GM12878 (cell line): Measurements from ENCODE around the gene TMEM191C. TPM values are rescaled to one million over a fixed set of nuclear protein-coding genes. Genes with fewer than 3 reads are reported as not detected.

Experiments
- ATAC-seq: fragments of 200-7000 bp; cut with Tn5 transposase; 3 replicates; pipeline ENCODE4 v1.9.1; 2020; ENCODE audit warnings: mild to moderate bottlenecking, moderate library complexity
- BruUV-seq: library from RNA; stranded (reverse); fragments of 400-500 nt; replicated peaks from 2 replicates; lab custom pipeline; 2021; lab: Mats Ljungman, UMichigan
- CTCF ChIA-PET: fragments of 300-600 bp; sonication (Branson Sonifier 250); formaldehyde crosslinking; extraction: SDS; loops from one replicate; lab custom pipeline; 2021; ENCODE audit warnings: inconsistent platforms; lab: Yijun Ruan, JAX
- POLR2A ChIA-PET: fragments of 350-600 bp; formaldehyde crosslinking; extraction: SDS; loops from one replicate; lab custom pipeline; 2021; ENCODE audit warnings: inconsistent platforms; lab: Charles Lee
- RAD21 ChIA-PET: fragments of 300-600 bp; sonication (Branson Sonifier 250); formaldehyde crosslinking; loops from one replicate; lab custom pipeline; 2023; ENCODE audit warnings: antibody characterized with exemption; ENCODE audit not compliant: unreplicated experiment; lab: Charles Lee
- SMC1A ChIA-PET: fragments of 300-600 bp; sonication (Branson Sonifier 250); formaldehyde crosslinking; loops from one replicate; lab custom pipeline; 2023; ENCODE audit not compliant: unreplicated experiment, uncharacterized antibody; lab: Charles Lee
- DNase-seq: peaks from one replicate; pipeline ENCODE4 v3.0.0-alpha.2; 2011; ENCODE audit warnings: low read depth, low spot score
- FAIRE-seq: peaks from 3 replicates; lab custom pipeline; 2011; peaks lifted over from hg19 to GRCh38; lab: Jason Lieb, UNC
- H2AFZ ChIP-seq: 2 replicates; pipeline ENCODE4 v1.6.0; 2011; ENCODE audit warnings: low read depth, low read length, control low read depth; ENCODE audit not compliant: control insufficient read depth
- H3K27ac ChIP-seq: 2 replicates; pipeline ENCODE4 v1.5.1; 2011; ENCODE audit warnings: control low read depth; ENCODE audit not compliant: control insufficient read depth, insufficient read depth
- H3K27me3 ChIP-seq, 2 experiments: replicated peaks in 1 of 2; 2 replicates each; pipeline versions ENCODE4 v1.6.0 to v1.6.1; 2011; ENCODE audit warnings: low read length in 1 of 2; ENCODE audit not compliant: control insufficient read depth in 2 of 2, insufficient read depth in 2 of 2
- H3K36me3 ChIP-seq, 2 experiments: 2 replicates each; pipeline ENCODE4 v1.5.1; 2011; ENCODE audit warnings: low read length in 1 of 2; ENCODE audit not compliant: control insufficient read depth in 2 of 2, insufficient read depth in 2 of 2
- H3K4me1 ChIP-seq: 2 replicates; pipeline ENCODE4 v1.6.1; 2011; ENCODE audit warnings: mild to moderate bottlenecking, low read length, moderate library complexity, mixed read lengths; ENCODE audit not compliant: control insufficient read depth, insufficient read depth
- H3K4me2 ChIP-seq: 2 replicates; pipeline ENCODE4 v1.6.0; 2011; ENCODE audit warnings: control low read depth; ENCODE audit not compliant: control insufficient read depth, insufficient read depth
- H3K4me3 ChIP-seq: fragments of 200-600 bp; sonication (generic); 2 replicates; pipeline ENCODE4 v1.5.1; 2016
- H3K79me2 ChIP-seq: 2 replicates; pipeline ENCODE4 v1.6.0; 2011; ENCODE audit warnings: low read length; ENCODE audit not compliant: control insufficient read depth, insufficient read depth
- H3K9ac ChIP-seq: 2 replicates; pipeline ENCODE4 v1.8.0; 2011; ENCODE audit warnings: low read length, control low read depth, mixed read lengths; ENCODE audit not compliant: control insufficient read depth, insufficient read depth
- H3K9me3 ChIP-seq: replicated peaks from 3 replicates; pipeline ENCODE4 v1.5.1; 2011; ENCODE audit warnings: mild to moderate bottlenecking, low read length; ENCODE audit not compliant: control insufficient read depth, insufficient read depth
- H4K20me1 ChIP-seq: 2 replicates; pipeline ENCODE4 v1.6.0; 2011; ENCODE audit not compliant: control insufficient read depth, insufficient read depth
- BRCA1 ChIP-seq: IDR thresholded peaks from 2 replicates; pipeline ENCODE4 v1.6.1; 2011; ENCODE audit warnings: low read depth, low read length, improper control_type of control experiment
- CBX3 ChIP-seq: fragments of 200-600 bp; sonication (generic); IDR thresholded peaks from 2 replicates; pipeline ENCODE4 v1.6.1; 2016; ENCODE audit warnings: low read depth, borderline replicate concordance
- CEBPZ ChIP-seq: fragments of 150-350 bp; IDR thresholded peaks from 2 replicates; pipeline ENCODE4 v1.6.1; 2016; ENCODE audit warnings: low read depth, low read length
- EGR1 ChIP-seq, 2 experiments: IDR thresholded peaks; 1 replicate in 1 of 2; 2 replicates in 1 of 2; pipeline ENCODE4 v1.6.1; 2011 to 2012; ENCODE audit warnings: low read depth in 2 of 2, low read length in 2 of 2, borderline replicate concordance in 1 of 2, mild to moderate bottlenecking in 1 of 2, moderate library complexity in 1 of 2
- ELK1 ChIP-seq: IDR thresholded peaks from 2 replicates; pipeline ENCODE4 v1.6.1; 2012; ENCODE audit warnings: low read depth, low read length, improper control_type of control experiment
- GATAD2B ChIP-seq: fragments of 450-650 bp; conservative IDR thresholded peaks from 2 replicates; pipeline ENCODE4 v1.6.1; 2017; ENCODE audit warnings: low read depth, mild to moderate bottlenecking, moderate library complexity
- PAX8 ChIP-seq: fragments of 450-650 bp; IDR thresholded peaks from 2 replicates; pipeline ENCODE4 v1.6.1; 2017; ENCODE audit warnings: mild to moderate bottlenecking, moderate library complexity
- POU2F2 ChIP-seq: IDR thresholded peaks from 3 replicates; pipeline ENCODE4 v1.6.1; 2011; ENCODE audit warnings: low read depth, mild to moderate bottlenecking, low read length, borderline replicate concordance
- RAD51 ChIP-seq: fragments of 450-650 bp; IDR thresholded peaks from 2 replicates; pipeline ENCODE4 v1.6.1; 2016; ENCODE audit warnings: moderate library complexity, mild to moderate bottlenecking, inconsistent platforms
- RBBP5 ChIP-seq: fragments of 200-600 bp; sonication (generic); conservative IDR thresholded peaks from 2 replicates; pipeline ENCODE4 v1.6.1; 2016
- SKIL ChIP-seq: fragments of 450-650 bp; IDR thresholded peaks from 2 replicates; pipeline ENCODE4 v1.6.1; 2017; ENCODE audit warnings: mild to moderate bottlenecking, low read depth, inconsistent platforms; ENCODE audit not compliant: poor library complexity, severe bottlenecking
- SUZ12 ChIP-seq: fragments of 200-600 bp; sonication (generic); IDR thresholded peaks from one replicate; pipeline ENCODE4 v1.6.1; 2018; ENCODE audit warnings: antibody characterized with exemption, mild to moderate bottlenecking; ENCODE audit not compliant: unreplicated experiment
- ZNF274 ChIP-seq: IDR thresholded peaks from one replicate; pipeline ENCODE4 v1.8.0; 2011; ENCODE audit not compliant: insufficient read length, insufficient read depth
- ZNF622 ChIP-seq: fragments of 450-650 bp; IDR thresholded peaks from 2 replicates; pipeline ENCODE4 v1.6.1; 2017; ENCODE audit warnings: mild to moderate bottlenecking, inconsistent platforms
- WGBS: methylation state at CpG from one replicate; pipeline ENCODE4 v1.1.6; 2016; ENCODE audit warnings: low lambda C conversion rate; ENCODE audit not compliant: insufficient replicate concordance, insufficient coverage; ENCODE audit errors: missing lambda C conversion rate; 5-methylcytosine and 5-hydroxymethylcytosine counted together
- in situ Hi-C: fragments of 300-500 bp; cut with MboI; formaldehyde crosslinking; loops from 9 replicates; pipeline ENCODE4 v1.14.3; 2018; ENCODE audit warnings: mixed read lengths
- intact Hi-C: fragments of 100-400 bp; cut with micrococcal nuclease; formaldehyde crosslinking; loops from one replicate; pipeline ENCODE4 v1.14.2; 2022; ENCODE audit not compliant: unreplicated experiment
- polyA plus RNA-seq, 11 experiments: library from polyadenylated mRNA; depleted of rRNA in 4 of 11; unstranded in 6 of 11; stranded (reverse) in 5 of 11; fragments of >200 nt; fragmentation: Nextera tagmentation in 4 of 11; fragmentation: Illumina TruSeq in 1 of 11; extraction: Ambion mirVana in 4 of 11; extraction: Trizol in 1 of 11; gene quantifications; 1 replicate in 1 of 11; 2 replicates in 10 of 11; pipeline versions ENCODE4 v1.2.1 to v1.2.3, GENCODE V29; 2011 to 2016; ENCODE audit warnings: inconsistent platforms in 2 of 11, missing spikeins in 2 of 11, low read depth in 1 of 11
- total RNA-seq, 4 experiments: library from RNA; depleted of rRNA in 3 of 4; stranded (reverse); fragments of >200 nt in 3 of 4; fragmentation: Illumina TruSeq in 1 of 4; extraction: Trizol in 1 of 4; gene quantifications; 2 replicates each; pipeline versions ENCODE4 v1.2.1 to v1.2.3, GENCODE V29; 2013 to 2021

The TMEM191C gene
- total and polyA plus RNA-seq, 10 of the 15 experiments (the other 5 are each of a cell fraction or from before 2014, with no cell fraction given), result 0.03 to 1.9 (median 0.43) TPM

GRCh38 chr22:21457023-21457787 is 10.0 kb upstream of the TMEM191C start:
- no peak overlapping the region for H3K4me3 ChIP-seq
- intact Hi-C loops, result no loop called here
- no peak overlapping the region for H3K9ac ChIP-seq
- H3K36me3 ChIP-seq, result no peaks in the 10 kb centered on the region
- CTCF ChIA-PET, result no interaction called here
- no peaks in the 10 kb centered on the region for H3K27me3 ChIP-seq
- 88% methylated on average over 19 of the region's 19 CpGs for WGBS
- POLR2A ChIA-PET, result no interaction called here
- DNase-seq (no peak), ATAC-seq (no peak), FAIRE-seq (no peak)
- SMC1A ChIA-PET, result no interaction called here
- H2AFZ ChIP-seq, result no peak overlapping the region
- no peaks in the 10 kb centered on the region for H4K20me1 ChIP-seq
- no peak overlapping the region for H3K4me2 ChIP-seq
- H3K79me2 ChIP-seq, result no peaks in the 10 kb centered on the region
- no peak for TF ChIP-seq SUZ12
- no peak for TF ChIP-seq POU2F2
- TF ChIP-seq BRCA1, result no peak
- TF ChIP-seq SKIL, result no peak
- TF ChIP-seq RBBP5, result no peak
- TF ChIP-seq ELK1, result no peak
- TF ChIP-seq ZNF274, result no peak
- TF ChIP-seq GATAD2B, result no peak
- no peak for TF ChIP-seq ZNF622
- no peak for TF ChIP-seq CBX3
- TF ChIP-seq PAX8, result no peak
- no peak for TF ChIP-seq EGR1 (IDR thresholded peaks at IDR 0.05; ENCODE audit: borderline replicate concordance in 1 of 2, low read depth in 2 of 2, low read length in 2 of 2)
- no peak for TF ChIP-seq RAD51
- TF ChIP-seq CEBPZ, result no peak
- H3K27ac ChIP-seq, result no peak overlapping the region
- RAD21 ChIA-PET, result no interaction called here
- H3K9me3 ChIP-seq, result no peaks in the 10 kb centered on the region
- no TSS peak for BruUV-seq
- in situ Hi-C loops, result no loop called here
- no peaks in the 10 kb centered on the region for H3K4me1 ChIP-seq
